ENCODE measurements around the gene FCHSD1.

Gene FCHSD1

DNA sequence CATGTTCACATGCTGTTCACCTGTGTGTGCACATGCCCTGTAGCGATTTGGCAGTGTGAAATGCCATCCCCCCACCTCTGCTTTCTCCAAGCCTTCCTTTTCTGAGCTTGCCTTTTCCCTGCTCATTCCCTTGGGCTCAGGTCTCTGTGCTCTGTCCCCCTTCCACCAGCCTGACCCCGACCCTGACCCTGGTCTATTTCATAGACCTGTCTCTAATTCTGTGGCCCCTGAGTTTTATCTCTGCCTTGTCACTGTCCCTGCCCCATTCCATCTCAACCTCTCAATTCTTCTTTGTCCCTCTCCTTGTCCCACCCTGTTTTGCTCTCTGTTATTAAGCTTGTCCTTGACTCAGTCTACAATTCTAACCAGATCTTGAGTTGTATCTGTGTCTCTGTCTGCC lies 30.1 kb upstream of the FCHSD1 start:
- H3K36me3 Mint-ChIP-seq: no peaks in the 10 kb centered on the region

DNA sequence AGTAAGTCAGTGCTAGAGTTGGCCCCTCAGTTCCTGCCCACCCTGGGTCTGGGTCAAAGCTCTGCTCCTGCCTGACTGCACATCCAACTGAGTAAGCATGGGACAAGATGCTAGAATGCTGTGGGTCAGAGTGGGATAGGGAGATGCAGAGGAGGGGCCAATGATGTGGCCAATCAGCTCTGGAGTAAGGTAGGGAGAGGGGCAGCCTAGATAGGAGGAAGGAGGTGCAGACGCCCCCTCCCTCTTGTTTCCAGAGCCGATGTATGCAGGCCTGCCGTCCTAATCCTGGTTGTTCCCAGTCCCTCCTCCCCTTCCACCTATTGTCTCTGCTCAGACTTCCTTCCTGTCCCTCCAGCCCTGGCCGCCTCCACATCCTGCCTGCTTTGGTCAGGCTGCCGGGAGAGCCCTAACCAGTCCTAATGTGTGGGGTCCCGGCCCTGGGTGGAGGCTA lies 29.6 kb upstream of the FCHSD1 start:
- H3K27me3 Mint-ChIP-seq: no peaks in the 10 kb centered on the region
- H3K9me3 Mint-ChIP-seq: no peaks in the 10 kb centered on the region
- H3K36me3 Mint-ChIP-seq: no peaks in the 10 kb centered on the region
- peaks cover 24% of the 10 kb centered on the region for H3K4me1 Mint-ChIP-seq
- H3K27ac Mint-ChIP-seq: no peak overlapping the region
- H3K4me3 Mint-ChIP-seq: peak overlapping the region; percentile 79

More for the DNA sequence above, 30.1 kb upstream of the FCHSD1 start:
- Mint-ChIP-seq H3K27me3 (no peaks in the 10 kb centered on the region), H3K9me3 (no peaks in the 10 kb centered on the region), H3K4me1 (peaks cover 24% of the 10 kb centered on the region), H3K27ac (peak overlapping the region; percentile 84), H3K4me3 (peak overlapping the region; percentile 79)

DNA sequence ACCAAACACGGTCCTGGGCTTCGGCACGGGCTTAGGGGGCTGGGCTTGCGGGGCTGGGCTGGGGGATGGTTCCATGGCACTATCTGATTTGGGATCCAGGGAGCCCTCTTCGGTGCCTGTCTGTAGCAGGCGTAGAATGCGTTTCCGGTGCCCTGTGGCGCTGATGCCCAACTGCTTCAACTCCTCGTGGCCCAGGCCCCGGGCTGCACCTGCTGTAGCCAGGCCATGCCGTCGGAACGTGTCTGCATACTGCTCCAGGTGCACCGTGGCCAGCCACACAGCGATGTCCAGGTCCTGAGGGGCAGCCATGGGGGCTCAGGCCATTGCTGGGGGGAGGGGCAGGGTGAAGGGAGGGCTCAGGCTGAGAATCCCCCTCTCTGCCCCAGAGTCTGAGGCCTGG lies 29.0 kb upstream of the FCHSD1 start:
- no peaks in the 10 kb centered on the region for H3K36me3 Mint-ChIP-seq
- H3K4me1 Mint-ChIP-seq: peaks cover 24% of the 10 kb centered on the region
- H3K9me3 Mint-ChIP-seq: no peaks in the 10 kb centered on the region
- no peak overlapping the region for H3K4me3 Mint-ChIP-seq
- no peak overlapping the region for H3K27ac Mint-ChIP-seq
- no peaks in the 10 kb centered on the region for H3K27me3 Mint-ChIP-seq

DNA sequence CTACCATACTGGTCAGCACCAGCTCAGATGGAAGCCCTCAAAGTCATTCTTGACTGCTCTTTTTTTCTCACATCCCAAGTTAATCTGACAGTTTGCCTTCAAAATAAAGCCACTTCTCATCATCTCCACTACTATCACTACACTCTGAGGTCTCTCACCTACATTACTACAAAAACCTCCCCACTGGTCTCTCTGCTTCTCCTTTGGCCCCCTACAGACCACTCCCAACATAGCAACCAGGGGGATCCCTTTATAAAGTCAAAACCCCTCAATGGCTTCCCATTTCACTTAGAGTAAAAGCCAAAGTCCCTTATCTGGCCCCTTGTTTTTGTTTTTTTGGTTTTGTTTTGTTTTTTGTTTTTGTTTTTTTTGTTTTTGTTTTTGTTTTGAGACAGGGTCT lies 26.2 kb upstream of the FCHSD1 start:
- Mint-ChIP-seq H3K27ac (no peak overlapping the region), H3K36me3 (no peaks in the 10 kb centered on the region), H3K27me3 (no peaks in the 10 kb centered on the region), H3K4me1 (peaks cover 11% of the 10 kb centered on the region), H3K4me3 (no peak overlapping the region), H3K9me3 (no peaks in the 10 kb centered on the region)

DNA sequence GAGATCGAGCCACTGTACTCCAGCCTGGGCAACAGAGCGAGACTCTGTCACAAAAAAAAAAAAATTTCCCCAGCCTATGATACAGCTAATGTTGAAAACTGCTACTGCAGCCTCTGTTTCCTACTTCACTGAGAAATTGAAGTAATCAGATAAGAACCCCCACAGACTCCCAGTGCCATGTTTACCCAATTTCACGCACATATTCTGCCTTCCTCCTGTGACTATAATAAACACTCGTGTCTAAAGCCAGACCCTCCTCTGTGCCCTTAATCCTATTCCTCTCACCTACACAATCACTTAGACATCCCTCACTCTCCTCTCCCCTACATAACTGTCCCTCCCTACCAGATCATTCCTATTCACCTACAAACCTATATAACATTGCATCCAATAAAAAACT lies 24.5 kb upstream of the FCHSD1 start:
- no peak overlapping the region for H3K27ac Mint-ChIP-seq
- no peaks in the 10 kb centered on the region for H3K36me3 Mint-ChIP-seq
- H3K4me1 Mint-ChIP-seq: peaks cover 2% of the 10 kb centered on the region

DNA sequence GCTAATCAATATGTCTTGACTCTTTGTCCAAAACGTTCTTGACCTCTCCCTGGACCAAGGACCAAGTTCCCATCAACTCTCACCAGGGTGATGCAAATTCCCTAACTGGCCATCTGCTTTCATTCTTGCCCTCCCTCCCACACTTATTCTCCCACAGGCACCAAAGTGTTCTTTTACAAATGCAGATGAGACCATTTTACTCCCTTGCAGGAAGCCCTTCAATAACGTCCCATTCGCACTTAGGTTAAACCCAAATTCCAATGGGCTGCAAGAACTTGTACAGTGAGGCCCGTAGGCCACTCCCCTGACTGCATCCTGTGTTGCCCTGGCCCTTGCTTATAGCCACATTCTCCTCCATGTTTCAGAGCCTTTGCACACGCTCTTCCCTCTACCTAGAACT lies 23.5 kb upstream of the FCHSD1 start:
- H3K9me3 Mint-ChIP-seq: no peaks in the 10 kb centered on the region
- no peak overlapping the region for H3K27ac Mint-ChIP-seq
- H3K4me3 Mint-ChIP-seq: no peak overlapping the region
- no peaks in the 10 kb centered on the region for H3K4me1 Mint-ChIP-seq
- H3K36me3 Mint-ChIP-seq: no peaks in the 10 kb centered on the region
- no peaks in the 10 kb centered on the region for H3K27me3 Mint-ChIP-seq

More for the DNA sequence above, 24.5 kb upstream of the FCHSD1 start:
- Mint-ChIP-seq H3K9me3 (no peaks in the 10 kb centered on the region), H3K27me3 (no peaks in the 10 kb centered on the region), H3K4me3 (no peak overlapping the region)

DNA sequence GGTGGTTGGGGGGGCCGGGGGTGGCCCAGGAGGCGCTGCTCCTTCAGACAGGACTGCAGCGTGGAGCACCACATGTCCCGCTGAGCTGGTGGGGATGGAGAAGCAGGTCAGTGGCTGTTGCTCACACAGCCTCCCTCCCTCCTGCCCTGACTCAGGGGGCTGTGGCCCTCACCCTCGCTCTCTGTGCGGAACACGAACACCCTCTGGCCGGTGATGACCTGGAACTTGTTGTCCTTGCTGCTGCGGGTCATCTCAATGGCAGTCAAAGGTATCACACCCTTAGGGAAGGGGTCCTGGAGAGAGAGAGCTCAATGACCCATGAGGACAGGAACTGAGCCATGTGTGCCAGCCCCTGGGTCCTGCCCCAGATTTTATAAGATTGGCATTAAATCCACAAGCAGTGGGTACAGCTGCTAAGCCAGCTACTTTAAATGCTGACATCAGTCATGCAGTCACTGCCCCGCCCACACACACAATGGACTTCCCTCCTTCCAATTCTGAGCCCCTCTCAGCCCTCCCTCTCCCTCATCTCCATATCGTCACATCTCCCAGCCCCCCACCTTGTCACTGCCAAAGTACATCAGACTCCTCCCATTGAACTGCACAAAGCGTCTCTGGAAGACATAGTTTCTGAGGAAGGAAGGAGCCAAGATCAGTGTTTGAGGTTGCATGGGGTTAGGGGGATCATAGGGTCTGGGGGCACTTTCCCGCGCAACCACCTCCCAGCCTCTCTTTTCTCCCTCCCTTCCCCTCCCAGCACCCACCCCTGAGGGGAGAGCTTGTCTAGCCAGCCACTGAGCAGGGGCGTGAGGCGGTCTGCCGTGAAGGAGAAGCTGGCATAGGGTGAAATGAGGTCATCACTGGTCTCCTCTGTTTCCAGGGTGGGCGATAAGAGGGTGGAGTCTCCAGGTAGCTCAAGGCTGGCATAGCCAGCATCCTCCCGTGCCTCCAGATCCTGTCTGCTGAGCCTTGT lies 21.9 kb upstream of the FCHSD1 start:
- Mint-ChIP-seq H3K9me3 (no peaks in the 10 kb centered on the region), H3K36me3 (no peaks in the 10 kb centered on the region), H3K27ac (peak overlapping the region; percentile 42), H3K4me1 (no peaks in the 10 kb centered on the region), H3K4me3 (no peak overlapping the region), H3K27me3 (no peaks in the 10 kb centered on the region)

DNA sequence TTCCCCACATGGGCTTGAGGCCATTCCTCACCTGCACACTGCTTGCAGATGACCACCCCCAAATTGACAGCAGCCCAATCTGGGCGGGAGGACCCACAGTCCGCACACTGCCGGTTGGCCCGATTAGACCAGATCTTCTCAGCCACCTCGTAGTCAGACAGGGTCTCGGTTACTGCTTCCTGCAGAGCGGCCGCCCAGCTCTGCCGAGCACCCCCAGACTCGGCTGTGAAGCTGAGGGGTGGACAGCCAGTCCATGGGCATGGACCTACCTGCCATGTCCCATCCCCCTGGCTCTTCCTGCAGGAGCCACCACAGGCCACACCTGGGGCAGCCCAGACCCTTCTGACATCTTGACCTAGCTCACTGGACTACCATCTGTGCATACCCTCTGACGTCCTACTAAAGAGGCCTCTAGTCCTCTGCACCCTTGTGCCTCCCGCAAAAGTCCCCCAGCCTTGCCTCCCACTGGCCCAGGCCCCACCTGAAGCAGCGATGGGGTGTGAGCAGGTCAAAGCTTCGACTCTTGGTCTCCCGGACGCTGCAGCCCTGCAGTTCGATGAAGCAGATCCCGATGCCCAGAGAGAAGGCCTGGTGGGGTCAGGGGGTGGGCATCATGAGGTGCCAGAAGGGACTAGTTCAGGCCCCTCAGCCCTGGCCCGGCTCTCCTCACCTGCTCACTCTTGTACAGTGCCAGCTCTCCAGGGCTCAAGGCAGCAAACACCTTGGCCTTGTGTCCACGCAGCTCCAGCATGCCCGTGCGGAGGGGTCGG lies 21.0 kb upstream of the FCHSD1 start:
- H3K9me3 Mint-ChIP-seq: no peaks in the 10 kb centered on the region
- no peaks in the 10 kb centered on the region for H3K4me1 Mint-ChIP-seq
- H3K27ac Mint-ChIP-seq: no peak overlapping the region
- no peaks in the 10 kb centered on the region for H3K27me3 Mint-ChIP-seq
- no peaks in the 10 kb centered on the region for H3K36me3 Mint-ChIP-seq
- no peak overlapping the region for H3K4me3 Mint-ChIP-seq

DNA sequence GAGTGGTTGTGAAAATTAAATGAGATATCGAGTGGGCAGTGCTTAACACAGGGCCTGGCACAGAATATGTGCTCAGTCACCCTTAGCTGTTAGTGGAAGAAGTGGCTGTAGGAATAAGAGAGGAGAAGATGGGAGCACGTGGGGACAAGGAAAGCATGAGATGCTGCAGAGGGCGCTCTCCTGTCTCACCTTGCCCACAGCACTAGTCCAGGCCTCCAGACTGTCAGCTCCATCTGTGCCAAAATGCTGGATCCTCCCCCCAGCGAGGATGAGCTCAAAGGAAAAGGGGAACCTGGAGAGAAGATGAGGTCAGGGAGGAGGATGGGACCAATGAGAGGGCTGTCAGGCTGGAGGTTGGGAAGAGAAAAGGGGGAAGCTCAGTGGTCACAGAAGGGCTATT lies 18.3 kb upstream of the FCHSD1 start:
- Mint-ChIP-seq H3K4me3 (no peak overlapping the region), H3K9me3 (no peaks in the 10 kb centered on the region), H3K36me3 (no peaks in the 10 kb centered on the region), H3K27me3 (no peaks in the 10 kb centered on the region), H3K27ac (no peak overlapping the region), H3K4me1 (peaks cover 4% of the 10 kb centered on the region)

DNA sequence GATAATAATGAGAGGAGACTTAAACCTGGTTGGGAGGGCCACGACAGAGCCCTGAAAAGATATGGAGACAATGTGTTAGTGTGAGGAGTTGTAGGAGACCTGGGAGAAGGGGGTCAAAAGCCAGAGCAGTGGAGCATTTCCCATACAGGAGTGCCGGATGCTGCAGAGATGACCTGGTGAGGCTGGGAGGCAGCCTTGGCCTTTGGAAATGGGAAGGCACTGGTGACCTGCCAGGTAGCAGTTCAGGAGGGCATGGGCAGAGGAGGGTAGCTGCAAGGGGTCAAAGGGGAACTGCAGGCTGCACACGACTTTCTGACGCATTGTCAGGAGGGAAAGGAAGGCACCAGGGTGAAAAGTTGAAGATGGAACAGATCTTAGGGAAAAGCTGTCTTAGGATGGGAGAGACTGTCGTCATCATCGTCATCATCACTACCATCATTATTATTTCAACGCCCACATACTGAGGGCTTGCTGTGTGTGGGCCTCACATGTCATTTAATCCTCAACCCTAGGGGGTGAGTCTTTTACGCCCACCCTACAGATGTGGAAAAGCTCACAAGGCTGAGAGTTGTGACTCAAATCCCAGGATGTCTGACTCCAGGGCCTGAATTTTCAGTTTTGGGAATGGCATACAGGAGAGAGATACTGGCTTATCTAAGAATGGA lies 17.5 kb upstream of the FCHSD1 start:
- H3K27me3 Mint-ChIP-seq: no peaks in the 10 kb centered on the region
- H3K27ac Mint-ChIP-seq: no peak overlapping the region

DNA sequence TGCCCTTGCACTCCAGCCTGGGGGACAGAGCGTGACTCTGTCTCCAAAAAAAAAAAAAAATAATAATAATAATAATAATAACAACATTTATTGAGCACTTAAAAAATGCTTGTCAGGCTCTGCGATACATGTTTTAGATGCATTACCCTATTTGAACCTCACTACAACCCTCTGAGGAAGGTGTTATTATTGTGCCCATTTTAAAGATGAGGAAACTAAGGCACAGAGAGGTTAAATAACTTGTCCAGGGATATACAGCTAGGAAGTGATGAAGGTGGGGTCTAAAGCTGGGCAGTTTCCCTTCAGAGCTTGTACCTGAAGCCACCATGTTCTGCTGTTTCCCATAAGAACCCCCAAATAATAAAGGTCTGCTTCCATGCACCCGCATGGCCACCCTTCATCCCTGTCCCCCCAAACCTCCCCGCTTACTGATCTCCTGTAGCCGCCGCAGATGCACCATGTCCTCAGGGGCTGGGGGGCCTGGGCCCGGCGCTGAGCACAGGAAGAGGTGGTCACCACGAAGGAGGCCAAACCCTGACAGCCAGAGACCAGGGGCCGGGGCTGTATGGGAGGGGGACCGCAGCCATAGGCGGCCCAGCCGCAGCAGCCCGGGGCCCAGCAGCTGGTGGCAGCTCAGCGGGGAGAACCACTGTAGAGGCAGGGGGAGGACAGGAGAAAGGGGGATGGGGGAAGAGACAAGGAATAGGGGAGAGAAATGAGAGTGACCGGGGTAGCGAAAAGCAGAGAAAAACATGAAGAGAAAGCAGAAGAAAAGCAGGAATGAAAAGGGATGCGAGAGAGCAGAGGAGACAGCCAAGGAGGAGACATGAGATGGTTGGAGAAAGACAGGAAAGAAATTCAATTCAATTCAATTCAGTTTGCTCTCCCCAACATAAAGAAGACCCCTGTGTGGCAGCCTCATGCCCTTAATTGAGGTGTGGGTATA lies 15.1 kb upstream of the FCHSD1 start:
- H3K27me3 Mint-ChIP-seq: no peaks in the 10 kb centered on the region
- H3K9me3 Mint-ChIP-seq: no peaks in the 10 kb centered on the region
- no peaks in the 10 kb centered on the region for H3K36me3 Mint-ChIP-seq
- no peak overlapping the region for H3K4me3 Mint-ChIP-seq
- H3K27ac Mint-ChIP-seq: peak overlapping the region; percentile 7
- peaks cover 4% of the 10 kb centered on the region for H3K4me1 Mint-ChIP-seq

More for the DNA sequence above, 17.5 kb upstream of the FCHSD1 start:
- Mint-ChIP-seq H3K36me3 (no peaks in the 10 kb centered on the region), H3K4me3 (no peak overlapping the region), H3K9me3 (no peaks in the 10 kb centered on the region), H3K4me1 (peaks cover 4% of the 10 kb centered on the region)

DNA sequence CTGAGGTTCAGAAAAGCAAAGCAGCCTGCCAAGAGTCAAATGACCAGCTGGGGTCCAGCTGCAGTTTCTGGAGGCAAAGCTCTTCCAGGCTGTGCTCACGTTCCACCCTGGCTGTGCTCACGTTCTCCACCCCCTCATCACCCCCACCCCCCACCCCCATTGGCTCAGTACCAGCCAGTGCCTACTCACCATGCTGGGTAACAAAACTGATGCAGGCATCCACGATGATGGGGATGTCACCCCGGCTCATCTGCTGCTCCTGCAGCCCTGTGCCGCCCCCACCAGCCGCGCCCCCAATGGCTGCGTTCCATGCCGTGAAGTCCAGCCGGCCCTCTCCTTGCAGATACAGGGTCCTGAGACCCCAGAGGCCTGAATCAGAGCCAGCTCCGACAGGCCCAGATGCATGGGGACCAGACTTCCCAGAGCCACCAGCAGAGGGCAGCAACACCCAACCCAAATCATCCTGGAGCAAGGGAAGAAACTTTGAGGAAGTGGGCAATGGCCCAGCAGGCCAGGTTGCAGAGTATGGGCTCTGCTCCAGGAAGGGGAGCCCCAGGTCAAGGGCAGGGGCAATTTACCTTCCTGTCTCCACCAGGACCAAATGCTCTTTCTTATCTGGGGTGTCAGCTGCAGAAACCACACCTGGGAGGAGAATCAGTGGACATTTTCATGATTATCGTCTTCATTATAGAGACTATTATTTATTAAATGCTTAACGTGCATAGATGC lies 13.7 kb upstream of the FCHSD1 start:
- Mint-ChIP-seq H3K9me3 (no peaks in the 10 kb centered on the region), H3K4me3 (no peak overlapping the region), H3K27me3 (no peaks in the 10 kb centered on the region), H3K4me1 (peaks cover 4% of the 10 kb centered on the region), H3K27ac (peak overlapping the region; percentile 30), H3K36me3 (no peaks in the 10 kb centered on the region)

DNA sequence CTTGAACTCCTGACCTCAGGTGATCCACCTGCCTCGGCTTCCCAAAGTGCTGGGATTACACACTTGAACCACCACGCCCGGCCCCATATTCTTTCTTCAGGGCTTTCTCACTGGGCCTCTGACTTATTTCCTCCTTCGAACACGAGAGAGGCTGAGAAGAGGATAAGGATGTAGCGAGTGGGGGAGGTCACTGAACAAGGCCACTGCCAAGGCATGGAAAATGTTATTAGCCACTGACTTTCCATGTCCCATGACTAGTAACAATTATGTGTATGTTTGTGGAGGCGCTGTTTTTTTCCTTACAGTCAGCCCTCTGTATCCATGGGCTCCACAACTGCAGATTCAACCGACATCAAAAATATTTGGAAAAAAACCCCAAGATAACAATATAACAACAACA lies 12.3 kb upstream of the FCHSD1 start:
- peaks cover 4% of the 10 kb centered on the region for H3K4me1 Mint-ChIP-seq
- no peaks in the 10 kb centered on the region for H3K9me3 Mint-ChIP-seq
- H3K27me3 Mint-ChIP-seq: no peaks in the 10 kb centered on the region
- no peak overlapping the region for H3K4me3 Mint-ChIP-seq
- H3K36me3 Mint-ChIP-seq: no peaks in the 10 kb centered on the region
- H3K27ac Mint-ChIP-seq: no peak overlapping the region

DNA sequence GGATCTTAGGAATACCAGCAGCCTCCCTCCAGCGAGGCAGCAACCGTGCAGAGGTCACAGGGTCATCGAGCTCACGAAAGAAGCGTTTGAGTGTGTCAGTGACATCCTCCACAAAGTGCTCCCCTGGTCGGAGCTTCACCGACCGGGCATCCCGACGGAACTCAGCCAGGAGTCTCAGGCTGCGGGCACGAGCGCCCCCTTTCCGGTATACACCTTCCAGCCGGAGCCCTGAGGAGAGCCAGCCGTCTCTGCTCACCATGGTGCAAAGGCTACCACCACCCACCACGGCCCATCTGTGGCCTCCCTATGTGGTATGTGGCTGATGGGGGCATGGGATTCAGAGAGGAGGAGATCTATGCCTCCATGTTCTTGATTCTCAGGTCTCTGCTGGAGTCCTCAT lies 10.8 kb upstream of the FCHSD1 start:
- H3K36me3 Mint-ChIP-seq: no peaks in the 10 kb centered on the region
- no peak overlapping the region for H3K4me3 Mint-ChIP-seq
- H3K4me1 Mint-ChIP-seq: peaks cover 4% of the 10 kb centered on the region
- no peaks in the 10 kb centered on the region for H3K9me3 Mint-ChIP-seq
- H3K27ac Mint-ChIP-seq: no peak overlapping the region
- H3K27me3 Mint-ChIP-seq: no peaks in the 10 kb centered on the region
